ENCODE results near the gene ABCF2. TPM values are rescaled to one million over a fixed set of nuclear protein-coding genes. Genes with fewer than 3 reads are reported as not detected.

ABCF2 gene
- total RNA-seq, 4 donors from 2014 or later, result 28.5 to 93.4 (median 44.7) TPM

GRCh38 chr7:151241755-151242096 is 14.7 kb upstream of the ABCF2 start:
- ATAC-seq (ENCODE audit: low FRiP score) (no peak), DNase-seq (ENCODE audit: low spot score) (no peak)
- TF ChIP-seq CTCF (IDR thresholded peaks at IDR 0.05), result no peak

DNA sequence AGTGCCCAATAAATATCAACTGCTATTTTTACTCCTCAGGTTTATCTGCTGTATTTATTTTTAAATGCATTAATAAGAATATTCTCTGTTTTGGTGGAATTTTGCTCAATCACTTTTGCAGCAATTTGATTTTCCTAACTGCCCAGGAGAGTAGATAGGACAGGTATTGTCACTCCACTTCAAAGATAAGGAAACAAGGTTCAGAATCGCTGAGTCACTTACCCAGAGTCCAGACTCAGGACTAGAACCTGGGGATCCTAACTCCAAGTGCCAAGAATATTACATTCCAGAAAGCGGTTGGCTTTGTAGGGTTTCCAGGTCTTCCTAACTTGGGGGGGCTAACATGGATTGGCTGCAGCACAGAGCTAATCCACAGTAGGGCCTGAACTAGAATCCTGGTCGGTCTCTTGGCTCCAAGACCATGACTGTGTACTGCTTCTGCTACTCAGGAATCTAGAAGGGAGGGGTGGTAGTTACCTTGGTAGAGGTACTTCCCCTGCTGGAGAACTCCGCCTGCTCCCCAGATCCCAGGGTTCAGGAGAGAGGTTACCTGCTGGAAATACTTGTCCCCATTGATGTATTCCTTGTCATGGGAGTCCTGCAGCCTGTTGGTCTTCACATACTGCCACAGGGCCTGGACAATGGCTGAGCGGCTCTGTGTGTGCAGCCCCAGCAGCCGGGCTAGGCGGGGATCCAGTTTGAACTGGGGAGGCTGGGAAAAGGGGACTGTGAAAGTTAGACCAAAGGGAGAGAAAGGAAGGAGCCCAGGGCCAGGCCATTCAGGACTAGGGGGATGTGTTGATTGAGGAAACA is 14.1 kb upstream of the ABCF2 start:
- no peak for TF ChIP-seq CTCF (IDR thresholded peaks at IDR 0.05)
- DNase-seq (ENCODE audit: low spot score), result no peak
- ATAC-seq (ENCODE audit: low FRiP score), result no peak

DNA sequence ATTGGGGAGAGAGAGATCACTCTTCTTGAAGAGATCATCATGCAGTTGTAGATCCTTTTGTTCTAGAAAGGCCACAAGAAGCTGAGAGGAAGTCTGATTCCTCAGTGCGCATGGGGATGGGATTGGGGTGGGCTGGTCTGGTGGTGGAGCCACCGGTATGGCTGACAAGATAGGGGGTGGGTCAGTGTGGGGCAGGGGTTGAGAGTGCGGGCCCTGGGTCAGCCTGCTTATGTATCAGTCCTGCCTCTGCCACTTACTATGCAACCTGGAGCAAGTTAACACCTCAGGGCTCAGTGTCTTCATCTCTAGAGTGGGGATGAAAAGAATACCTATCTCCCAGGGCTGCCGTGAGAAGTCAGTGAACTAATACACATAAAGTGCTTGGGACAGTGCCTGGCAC is 13.5 kb upstream of the ABCF2 start:
- no peak for ATAC-seq (ENCODE audit: low FRiP score)
- no peak for DNase-seq (ENCODE audit: low spot score)
- no peak for TF ChIP-seq CTCF (IDR thresholded peaks at IDR 0.05)

DNA sequence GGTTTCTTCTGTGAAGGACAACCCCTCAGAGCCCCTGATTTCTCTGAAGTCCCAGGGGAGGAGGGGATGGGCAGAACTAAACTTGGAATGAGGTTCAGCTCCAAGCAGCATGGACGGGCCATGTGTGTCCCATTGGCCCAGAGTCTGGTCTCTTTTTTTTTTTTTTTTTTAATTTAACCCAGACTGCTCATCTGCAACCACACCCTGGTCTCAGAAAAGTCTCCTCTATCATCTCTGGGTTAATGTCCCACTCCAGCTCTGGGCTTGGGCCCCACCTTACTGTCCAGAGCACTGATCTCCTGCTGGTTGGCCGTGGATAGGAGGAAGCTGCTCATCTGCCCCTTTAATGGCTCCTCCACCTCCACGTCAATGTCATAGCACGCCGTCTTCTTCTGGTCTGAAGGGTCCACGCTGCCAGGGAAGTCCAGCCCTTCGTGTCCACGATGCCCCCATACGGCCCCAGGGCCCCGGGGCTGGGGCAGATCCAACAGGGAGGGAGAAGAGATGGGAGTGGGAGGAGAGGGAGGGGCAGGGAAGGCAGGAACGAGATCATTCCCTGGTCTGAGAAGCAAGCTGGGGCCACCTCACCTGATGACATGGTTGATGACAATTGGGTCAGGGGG is 12.9 kb upstream of the ABCF2 start:
- DNase-seq (ENCODE audit: low spot score), result no peak
- no peak for ATAC-seq (ENCODE audit: low FRiP score)
- TF ChIP-seq CTCF (IDR thresholded peaks at IDR 0.05), result no peak

GRCh38 chr7:151238924-151239836 is 12.2 kb upstream of the ABCF2 start:
- ATAC-seq (ENCODE audit: low FRiP score) (no peak), DNase-seq (ENCODE audit: low spot score) (no peak)
- no peak for TF ChIP-seq CTCF (IDR thresholded peaks at IDR 0.05)

- ATAC-seq (ENCODE audit: low FRiP score), result no peak
- DNase-seq (ENCODE audit: low spot score), result no peak
- TF ChIP-seq CTCF (IDR thresholded peaks at IDR 0.05), result no peak
Observed at GRCh38 chr7:151238190-151238810, 11.3 kb upstream of the ABCF2 start.

Data from omental fat pad (tissue), 4 donors.